Fibroblast of upper back skin (primary cell): ENCODE measurements around the gene EPHA2.

ENCODE experiments used
- DNase-seq: peaks from one replicate; pipeline ENCODE4 v3.0.0-alpha.2; 2013

EPHA2 gene

DNA sequence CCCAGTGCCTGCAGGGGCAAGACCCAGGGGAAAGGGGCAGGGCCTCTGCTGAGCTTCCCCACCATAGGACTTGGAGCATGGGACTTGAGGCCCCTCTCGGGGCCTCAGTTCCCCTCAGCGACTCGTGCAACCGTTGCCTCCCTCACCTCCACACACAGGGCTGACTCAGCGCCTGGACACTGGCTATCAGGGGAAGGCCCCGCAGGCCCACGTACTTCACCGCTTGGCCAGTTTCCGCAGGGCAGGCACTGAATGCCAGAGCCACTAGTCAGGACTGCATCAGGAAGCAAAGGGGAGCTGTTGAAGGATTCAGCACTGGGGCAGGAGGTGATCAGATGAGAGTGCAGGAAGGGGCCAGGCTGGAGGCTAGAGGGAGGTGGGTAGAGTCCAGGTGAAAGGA is 66.9 kb downstream of the EPHA2 start:
- DNase-seq: peak; percentile 56

DNA sequence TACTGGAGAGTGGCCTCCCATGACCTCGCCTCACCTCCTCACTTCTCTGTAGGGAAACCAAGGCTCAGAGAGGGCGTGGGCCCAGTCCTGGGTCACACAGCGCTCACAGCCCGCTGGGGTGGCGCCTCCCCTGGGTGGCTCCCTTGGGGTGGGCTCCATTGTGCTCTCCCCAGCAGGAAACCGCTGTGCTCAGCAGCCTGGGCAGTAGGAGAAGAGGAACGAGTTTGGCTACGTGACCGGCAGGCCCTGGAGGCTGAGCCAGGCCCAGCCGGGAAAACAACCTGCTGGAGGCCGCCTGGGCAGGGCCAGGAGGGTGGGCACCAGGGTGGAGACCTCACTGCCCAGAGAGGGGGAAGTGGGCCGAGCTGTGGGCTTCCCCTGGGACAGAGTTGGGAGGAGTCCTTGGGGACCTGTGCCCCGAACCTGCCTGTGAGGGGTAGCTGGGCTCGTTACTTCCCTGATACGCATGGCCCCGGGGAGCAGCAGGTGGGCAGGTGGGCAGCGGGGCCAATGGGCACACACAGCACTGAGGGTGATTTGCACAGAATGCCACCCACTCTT is 67.4 kb downstream of the EPHA2 start:
- DNase-seq: no peak

DNA sequence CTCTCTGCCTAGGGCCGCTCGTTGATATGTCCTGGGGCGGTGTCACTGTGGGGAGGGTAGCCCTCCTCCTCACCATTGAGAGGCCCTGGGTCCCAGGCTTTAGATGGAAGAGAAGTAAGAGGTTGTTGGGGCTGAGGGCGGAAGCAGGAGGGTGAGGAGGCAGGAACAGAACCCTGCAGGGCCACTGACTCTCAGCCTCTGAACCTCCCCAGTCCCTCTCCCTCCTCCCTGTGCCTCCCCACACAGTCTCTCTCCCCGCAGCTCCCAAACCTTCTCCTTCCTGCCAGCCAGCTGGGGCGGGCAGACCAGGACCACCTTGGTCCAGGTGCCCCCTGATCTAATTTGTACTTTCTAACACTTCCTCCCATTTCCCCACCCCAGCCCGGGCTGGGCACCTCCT is 68.1 kb downstream of the EPHA2 start:
- no peak for DNase-seq

DNA sequence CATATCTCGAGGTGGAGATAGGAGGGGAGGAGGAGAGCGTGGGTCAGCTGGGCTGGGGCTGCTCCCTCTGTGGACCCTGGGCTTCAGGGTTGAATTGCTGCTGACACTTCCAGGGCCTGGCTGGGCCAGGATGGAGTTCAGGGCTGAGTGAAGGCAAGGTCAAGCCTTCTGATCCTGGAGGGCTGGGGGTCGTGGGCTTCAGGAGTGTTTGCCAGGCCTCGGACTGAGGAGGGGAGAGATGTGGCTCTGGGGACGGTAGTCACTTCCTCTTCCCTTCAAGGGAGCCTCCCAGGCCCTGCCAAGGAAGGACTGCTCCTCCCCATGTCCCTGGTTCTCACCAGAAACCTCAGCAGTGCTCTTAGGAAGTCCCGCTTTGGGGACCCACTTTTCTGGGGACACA is 70.3 kb downstream of the EPHA2 start:
- no peak for DNase-seq

DNA sequence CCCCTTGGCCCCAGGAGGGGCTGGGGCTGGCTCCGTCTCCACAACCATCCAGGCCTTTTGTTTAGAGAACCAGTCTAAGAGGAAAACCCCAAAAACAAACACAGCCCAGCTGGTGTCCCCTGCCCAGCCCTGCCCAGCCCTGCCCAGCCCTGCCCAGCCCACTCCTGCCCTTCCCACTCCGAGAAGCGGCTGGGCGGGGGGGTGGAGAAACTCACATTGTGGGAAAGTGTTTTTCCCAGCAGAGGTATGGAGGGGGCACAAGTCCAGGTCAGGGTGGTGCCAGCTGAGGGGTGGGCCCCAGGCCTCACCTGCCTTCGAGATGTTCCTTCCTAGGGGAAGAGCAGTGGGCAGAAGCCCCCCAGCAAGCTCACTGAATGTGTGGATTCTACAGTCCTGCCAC is 72.4 kb downstream of the EPHA2 start:
- DNase-seq: no peak

DNA sequence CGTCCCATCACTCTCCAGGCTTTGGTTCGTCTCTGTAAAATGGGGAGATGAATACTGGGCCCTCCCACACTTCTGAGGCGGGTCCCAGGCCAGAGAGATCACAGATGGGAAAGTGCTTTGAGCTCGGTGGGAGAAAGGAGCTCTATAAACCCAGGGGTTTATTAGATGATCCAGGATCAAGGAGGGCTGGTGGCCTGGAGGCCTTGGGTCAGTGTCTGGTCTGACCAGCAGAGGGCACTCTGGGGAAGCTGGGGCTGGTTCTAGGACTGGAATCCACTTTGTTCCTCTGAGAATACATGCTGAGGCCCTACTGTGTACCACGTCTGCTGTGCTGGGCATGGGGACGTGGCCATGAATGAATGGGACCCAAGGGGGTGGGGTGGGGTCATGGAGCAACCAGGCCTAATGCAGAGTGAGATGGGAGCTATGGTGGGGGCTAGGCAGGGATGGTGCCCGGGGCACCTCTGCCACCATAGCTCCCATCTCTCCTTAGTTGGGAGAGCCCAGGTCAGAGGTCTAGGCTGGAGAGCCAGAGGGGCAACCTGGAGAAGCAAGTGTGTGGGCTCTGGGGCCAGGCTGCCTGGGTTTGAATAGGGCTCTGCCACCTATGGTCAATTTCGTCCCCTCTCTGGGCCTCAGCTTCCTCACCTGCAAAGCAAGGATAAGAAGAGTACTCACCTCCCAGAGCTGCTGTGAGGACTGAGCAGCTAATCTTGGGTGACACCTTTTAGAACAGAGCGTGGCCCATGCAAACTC is 73.4 kb downstream of the EPHA2 start:
- peak; percentile 59 for DNase-seq

DNA sequence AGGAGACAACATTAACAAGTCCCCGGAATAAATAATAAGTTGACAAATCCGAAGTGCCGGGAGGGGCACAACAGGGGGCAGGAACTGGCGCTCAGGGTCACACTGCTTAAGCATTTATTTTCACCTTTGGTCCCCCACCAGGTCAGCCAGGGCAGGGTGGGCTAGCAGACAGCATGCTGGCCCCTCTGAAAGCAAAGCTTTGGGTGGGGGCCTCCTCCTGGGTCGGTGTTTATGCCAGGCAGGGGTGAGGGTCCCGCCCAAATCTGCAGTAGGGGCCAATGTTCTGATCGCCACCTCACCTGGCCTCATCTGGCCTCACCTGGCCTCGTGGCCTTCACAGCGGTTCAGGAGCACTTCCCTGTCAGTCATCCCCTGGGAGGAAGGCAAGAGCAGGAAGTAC is 74.2 kb downstream of the EPHA2 start:
- no peak for DNase-seq

DNA sequence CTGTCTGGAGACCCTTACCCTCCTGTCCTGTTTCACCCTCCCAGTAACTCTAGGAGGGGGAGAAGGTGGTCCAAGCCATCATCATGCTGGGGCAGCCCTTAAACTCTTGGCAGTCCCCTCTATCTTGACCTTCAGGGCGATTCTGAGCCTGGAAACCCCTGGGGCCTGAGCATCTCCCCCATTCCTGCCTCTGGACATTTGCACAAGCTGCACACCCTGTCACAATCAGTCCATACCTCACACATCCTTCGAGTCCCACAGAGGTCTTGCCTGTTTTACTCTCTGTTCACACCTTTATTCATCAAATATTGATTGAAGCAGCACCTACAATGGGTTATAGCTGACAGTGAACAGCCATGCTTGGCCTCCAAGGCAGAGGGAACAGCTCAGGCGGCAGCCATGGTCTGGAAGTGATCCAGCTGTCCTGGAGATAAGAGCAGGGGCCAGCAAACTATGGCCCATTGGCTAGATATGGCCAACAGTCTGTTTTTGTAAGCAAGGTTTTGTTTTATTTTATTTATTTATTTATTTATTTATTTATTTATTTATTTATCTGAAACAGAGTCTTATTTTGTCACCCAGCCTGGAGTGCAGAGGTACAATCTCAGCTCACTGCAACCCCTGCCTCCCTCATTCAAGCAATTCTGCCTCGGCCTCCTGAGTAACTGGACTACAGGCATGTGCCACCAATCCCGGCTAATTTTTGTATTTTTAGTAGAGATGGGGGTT is 75.3 kb downstream of the EPHA2 start:
- no peak for DNase-seq

DNA sequence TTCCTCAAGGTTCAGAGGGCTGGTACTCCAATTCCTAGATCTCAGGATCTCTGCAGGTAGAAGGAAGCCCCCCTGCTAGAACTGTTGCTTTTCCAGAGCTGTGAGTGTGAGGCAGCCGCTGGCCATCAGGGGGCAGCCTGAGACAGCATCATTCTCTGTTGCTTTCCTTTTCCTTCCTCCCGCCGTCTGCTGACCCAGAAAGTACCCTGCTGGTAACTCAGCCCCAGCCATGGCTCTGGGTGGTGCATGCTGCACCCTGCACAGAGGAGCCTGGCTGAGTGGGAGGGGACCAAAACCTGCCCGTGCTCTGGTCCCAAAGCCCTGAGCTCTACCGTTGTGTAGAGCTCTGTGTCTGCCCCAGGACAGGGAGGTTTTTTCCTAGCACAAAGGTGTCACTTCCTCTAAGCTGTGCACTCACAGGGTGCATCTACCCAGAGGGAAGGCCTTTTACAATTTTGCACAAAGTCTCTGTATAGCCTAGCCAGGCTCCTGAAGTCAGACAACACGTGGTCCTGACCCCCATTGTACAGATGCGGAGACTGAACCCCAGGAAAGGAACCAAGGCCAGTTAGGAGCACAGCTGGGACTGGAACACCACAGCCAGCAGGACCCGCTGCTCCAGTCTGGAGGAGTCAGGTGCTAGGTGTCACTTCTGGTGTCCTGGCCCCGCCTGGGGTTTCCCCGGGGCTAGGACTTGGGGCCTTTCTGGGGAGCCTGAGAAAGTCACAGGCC is 76.8 kb downstream of the EPHA2 start:
- peak; percentile 71 for DNase-seq

DNA sequence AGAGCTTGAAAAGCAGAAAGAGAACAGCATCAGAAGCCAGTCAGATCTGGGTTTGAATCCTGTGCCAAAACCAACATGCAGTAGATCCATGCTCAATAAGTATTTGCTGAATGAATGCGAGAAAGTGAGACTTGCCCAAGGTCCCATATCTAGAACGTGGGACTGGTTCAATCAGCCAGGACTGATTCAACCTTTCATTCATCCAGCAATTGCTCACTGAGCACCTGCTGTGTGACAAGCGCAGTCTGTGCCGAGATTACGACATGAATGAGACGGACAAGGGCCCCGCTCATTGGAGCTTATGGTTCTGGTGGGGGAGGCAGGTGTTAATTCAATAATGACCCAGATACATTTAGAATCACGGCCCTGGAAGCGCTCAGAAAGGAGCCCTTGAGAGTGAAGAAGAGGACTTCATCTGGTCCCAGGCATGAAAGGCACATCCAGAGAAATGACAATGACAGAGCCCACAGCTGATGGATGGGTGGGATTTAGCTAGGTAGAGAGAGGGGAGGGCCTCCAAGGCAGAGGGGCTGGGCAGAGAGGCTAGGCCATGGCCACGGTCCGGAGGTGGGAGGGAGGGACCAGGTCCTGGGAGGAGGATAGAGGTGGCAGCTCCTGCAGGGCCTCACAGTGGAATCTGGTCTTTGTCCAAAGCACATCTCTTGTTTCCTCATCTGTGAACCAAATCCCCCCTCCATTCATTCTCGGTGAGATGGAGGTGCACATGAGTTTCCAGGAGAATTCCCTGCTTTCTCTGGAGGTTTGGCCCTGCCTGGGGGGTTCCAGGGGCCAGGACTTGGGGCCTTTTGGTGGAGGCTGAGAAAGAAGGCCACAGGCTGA is 78.2 kb downstream of the EPHA2 start:
- no peak for DNase-seq

DNA sequence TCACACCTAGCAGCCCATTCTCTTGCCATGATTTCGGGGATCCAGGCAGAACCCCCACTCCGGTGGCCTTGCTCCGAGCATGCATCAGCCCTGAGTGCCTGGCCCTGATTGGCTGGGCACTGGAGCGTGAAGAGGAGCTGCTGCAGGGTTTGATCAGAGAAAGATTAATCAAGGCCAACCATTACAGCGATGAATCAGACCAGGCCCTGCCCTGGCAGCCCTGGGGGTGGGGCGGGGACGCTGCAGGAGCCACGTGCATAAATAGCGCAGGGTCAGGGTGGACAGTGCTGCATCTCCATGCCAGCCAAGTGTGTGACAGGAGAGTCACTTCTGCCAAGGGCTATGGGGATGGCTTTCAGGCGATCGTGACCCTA is 79.0 kb downstream of the EPHA2 start:
- peak; percentile 49 for DNase-seq

DNA sequence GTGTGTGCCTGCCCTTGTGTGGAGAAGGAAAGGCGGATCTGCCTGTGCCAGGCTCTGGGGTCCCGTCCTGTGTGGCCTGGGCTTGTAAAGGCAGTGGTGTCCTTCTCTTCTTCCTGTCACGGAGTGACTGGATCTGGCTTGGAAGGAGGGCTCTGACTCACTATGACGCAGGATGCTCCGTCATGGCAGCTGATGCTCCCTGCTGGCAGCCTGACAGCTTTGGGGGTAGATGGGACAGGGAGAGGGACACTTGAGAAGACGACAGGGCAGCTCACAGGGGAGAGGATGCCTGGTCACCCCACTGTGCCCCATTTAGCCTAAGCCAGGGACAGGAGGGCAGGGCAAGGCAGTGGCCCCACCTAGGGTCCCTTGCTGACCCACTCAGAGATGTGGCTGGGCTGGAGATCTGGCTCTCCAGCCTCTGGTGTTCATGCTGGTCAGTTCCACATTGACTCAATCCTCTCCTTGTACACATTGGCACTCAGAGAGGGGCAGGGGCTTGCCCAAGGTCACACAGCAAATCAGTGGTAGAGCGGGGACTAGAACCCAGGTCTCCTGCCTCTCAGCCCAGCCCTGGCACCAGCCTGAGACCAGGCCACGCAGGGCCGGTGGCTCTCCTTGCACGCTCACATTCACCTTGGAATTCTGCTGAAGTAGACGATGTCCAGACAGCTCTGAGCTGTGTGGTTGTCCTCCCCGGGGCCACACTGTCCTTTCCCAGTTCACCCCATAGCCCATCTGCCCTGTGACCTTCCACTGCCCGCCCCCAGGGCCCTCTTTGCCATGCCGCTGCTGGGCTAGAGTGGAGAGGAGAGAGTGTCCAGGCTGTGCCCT is 79.6 kb downstream of the EPHA2 start:
- peak; percentile 90 for DNase-seq

DNA sequence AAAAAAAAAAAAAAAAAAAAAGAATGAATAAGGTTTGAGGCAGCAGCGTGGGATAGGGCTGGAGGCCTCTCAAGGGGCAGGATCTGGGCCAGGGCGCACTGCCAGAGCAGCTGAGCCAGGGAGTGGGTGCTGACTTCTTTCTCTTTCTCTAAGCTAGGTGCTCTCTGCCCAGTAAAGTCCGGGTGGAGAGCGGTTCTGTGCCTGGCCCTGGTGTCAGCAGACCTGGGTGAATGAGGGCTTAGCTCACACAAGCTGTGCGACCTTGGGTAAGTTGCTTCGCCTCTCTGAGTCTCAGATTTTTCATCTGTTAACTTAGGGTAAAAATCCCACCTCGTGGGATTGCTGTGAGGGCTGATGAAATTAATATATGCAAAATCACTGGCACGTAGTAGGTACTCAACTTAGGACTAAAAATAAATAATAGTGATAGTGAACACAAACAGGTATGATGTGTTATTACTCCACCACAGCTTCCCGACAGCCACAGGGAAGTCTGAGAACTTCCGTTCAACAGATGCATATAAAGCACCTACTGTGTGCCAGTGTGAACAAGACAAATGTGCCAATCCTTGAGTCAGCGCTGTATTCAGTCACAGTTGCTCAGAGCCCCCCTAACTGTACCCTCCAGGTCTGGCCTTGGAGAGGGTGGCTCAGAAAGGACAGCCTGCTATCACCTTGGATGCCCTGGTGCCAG is 80.4 kb downstream of the EPHA2 start:
- peak; percentile 61 for DNase-seq
